NOMO-1 treated with DMSO at 0.1 percent for 48 hours (cell line): ENCODE measurements around the gene PRR36.

Experiments
- DNase-seq: peaks from one replicate; lab custom pipeline; 2025; ENCODE audit not compliant: unreplicated experiment; lab: John Stamatoyannopoulos, UW

PRR36 gene

DNA sequence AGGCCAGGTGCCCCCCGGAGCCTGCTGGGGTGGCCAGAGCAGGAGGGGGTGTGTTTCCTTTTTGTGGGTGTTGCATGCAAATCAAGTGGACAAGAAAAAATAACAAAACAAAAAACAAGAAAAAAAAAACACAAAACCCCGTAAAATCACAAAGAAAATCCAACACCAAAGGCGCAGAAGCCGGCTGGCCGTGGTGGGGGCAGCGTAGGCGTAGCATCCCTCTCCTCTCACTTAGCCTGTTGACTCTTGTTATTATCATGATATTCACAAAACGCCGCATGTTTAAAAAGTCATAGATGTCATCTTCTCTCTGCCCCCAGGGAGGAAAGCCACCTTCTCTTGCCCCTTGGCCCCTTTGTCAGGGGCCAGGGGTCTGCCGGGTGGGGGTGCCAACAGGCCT, 39.5 kb upstream of the PRR36 start:
- no peak for DNase-seq

DNA sequence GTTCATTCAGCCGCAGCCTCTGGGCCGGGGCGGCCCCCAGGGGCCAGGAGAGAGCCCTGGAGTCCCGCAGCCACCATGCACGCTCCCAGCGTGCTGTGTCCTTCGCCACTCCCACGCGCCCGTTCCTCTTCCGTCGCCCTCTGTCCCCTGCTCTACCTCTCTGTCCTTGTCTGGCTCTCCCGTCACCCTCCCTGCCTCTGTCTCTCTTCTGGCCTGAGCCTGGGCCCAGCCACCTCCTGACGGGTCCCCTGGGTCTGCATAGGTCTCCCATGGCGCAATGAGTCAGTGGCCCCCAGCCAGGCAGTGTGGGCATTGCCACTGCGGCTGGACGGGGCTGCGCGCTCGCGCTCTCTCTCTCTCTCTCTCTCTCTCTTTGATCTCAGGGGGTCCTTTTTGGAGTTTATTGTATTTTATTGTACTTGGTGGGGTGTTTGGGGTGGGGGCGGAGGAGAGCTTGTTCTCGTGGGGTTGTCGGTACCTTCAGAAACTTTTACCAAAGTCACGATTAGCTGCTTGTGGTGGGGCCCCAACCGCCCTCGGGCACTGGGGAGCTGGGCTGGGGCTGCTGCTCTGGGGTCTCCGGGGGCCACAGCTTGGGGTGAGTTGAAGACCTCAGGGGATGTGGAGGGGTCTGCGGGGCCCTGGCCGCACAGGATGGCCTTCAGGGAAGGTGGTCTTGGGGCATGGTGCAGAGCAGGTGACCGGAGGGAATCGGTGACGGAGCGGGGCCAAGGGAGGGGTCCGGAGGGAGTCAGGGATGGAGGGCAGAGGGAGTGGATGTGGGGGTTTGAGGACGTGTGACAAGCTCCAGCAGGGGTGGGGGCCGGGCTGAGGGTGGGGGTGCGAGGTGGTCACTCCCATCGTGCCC, 38.7 kb upstream of the PRR36 start:
- DNase-seq: no peak

DNA sequence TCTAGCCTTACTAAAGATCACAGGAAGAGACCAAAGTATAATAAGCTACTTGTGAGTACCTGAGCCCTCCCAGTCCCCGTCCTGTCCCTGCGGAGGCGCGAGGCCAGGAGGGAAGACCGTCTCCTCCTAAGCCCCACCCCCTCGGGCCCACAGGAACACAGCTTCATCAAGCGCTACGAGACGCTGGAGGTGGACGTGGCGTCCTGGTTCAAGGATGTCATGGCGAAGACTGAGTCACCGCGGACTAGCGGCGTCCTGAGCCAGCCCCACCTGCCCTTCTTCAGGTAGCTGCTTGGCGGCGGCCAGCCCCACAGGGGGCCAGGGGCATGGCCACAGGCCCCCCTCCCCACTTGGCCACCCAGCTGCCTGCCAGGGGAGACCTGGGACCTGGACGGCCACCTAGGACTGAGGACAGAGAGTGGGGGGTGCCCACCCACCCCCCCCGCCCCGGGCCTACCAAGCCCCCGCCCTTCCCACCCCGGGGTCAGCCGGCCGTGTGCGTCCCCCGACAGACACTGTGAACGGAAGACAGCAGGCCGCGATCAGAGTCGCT, 38.0 kb upstream of the PRR36 start:
- no peak for DNase-seq

DNA sequence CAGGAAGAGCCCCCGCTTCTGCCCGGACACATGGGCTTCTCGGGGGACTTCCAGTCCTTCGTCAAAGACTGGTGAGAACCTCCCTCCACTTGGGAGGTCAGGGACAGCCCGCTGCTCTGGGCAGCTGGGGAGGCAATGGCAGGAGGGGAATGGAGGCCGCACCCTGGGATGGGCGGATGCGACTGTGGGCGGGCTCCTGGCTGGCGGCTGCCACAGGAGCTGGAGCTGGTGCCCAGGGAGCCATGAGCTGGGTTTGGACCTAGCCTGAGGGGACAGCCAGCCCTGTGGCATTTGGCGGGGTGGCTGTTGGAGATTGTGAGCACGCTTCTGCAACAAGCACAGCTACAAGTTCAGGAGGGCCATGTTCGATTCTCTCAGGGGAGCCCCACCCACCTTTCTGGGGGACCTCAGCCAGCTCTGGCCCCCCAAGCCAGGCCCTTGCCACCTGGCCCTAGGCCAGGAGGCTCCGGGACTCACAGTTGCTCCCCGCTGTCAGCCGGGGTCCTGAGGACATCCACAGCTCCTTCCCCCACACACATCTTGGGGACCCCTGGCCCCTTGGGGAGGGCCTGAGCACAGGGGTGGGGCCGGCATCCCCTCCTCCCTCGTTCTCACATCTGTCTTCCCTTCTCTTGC, 37.4 kb upstream of the PRR36 start:
- no peak for DNase-seq

DNA sequence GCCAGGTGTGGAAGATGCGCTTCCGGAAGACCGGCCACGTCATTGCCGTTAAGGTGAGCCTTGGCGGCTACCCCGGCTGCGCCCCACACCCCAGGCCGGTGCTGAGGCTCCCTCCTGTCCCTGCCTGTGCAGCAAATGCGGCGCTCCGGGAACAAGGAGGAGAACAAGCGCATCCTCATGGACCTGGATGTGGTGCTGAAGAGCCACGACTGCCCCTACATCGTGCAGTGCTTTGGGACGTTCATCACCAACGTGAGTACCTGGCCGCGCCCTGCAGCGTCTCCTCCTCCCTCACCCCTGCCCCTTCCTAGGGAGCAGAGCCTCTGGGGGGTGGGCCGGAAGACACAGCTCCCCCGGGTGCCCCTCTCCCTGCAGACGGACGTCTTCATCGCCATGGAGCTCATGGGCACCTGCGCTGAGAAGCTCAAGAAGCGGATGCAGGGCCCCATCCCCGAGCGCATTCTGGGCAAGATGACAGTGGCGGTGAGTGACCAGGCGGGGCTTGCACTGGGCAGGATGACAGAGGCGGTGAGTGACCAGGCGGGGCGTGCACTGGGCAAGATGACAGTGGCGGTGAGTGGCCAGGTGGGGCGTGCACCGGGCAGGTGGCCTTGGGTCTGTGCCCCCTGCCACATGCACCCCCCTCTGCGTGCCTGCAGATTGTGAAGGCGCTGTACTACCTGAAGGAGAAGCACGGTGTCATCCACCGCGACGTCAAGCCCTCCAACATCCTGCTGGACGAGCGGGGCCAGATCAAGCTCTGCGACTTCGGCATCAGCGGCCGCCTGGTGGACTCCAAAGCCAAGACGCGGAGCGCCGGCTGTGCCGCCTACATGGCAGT, 36.4 kb upstream of the PRR36 start:
- no peak for DNase-seq

DNA sequence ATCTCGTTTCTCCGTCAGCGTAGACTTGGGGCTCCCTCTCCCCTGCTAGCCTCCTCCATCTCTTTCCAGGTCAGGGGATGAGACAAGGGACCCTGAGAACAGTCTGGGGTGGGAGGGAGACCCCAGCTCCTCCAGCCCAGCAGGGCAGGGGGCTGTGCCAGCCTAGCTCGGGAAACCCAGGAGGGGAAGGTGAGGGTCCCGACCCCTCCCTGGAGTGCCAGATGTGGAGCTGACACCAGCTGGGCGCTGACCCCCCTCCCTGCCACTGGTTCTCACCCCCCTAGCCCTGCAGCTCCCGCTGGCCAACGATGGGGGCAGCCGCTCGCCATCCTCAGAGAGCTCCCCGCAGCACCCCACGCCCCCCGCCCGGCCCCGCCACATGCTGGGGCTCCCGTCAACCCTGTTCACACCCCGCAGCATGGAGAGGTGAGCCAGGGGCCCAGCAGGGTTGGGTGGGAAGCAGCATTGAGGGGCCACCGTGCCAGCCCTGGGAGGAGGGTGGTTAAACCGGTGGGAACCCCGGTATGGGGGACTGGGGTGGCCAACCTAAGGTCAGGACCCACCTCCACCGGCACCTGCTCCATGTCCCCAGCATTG, 35.4 kb upstream of the PRR36 start:
- no peak for DNase-seq

DNA sequence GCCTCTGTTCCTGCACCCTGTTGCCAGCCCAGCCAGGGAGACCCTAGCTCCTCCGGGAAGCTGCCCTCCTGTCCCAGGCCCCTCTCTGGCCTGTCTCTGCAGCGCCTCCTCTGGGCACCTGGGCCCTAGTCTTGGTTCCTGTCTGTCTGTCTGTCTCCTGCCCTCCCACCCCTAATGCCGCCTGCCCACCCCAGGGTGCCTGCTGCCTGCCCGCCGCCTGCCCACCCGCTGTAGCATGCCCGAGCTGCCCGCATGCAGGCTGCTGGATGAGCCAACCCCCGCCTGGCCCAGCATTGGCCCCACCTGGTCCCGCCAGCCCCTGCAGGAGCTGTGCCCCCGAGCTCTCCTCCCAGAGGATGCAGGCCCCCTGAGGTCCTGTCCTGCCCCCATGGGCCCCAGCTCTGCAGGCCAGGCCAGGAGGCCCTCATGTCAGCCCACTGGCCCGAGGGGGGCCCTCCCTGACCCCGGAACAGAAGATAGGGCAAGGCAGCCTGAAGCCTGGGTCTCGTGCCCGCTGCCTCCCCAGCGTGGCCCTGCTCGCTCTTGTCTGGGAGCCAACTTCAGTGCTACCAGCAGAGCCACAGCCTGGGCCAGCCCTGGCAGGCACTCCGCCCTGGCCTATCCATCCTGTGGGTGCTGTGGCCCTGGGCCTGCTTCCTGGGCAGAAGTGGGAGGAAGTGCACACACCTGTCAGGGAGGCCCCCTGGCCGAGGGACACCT, 34.7 kb upstream of the PRR36 start:
- DNase-seq: no peak

DNA sequence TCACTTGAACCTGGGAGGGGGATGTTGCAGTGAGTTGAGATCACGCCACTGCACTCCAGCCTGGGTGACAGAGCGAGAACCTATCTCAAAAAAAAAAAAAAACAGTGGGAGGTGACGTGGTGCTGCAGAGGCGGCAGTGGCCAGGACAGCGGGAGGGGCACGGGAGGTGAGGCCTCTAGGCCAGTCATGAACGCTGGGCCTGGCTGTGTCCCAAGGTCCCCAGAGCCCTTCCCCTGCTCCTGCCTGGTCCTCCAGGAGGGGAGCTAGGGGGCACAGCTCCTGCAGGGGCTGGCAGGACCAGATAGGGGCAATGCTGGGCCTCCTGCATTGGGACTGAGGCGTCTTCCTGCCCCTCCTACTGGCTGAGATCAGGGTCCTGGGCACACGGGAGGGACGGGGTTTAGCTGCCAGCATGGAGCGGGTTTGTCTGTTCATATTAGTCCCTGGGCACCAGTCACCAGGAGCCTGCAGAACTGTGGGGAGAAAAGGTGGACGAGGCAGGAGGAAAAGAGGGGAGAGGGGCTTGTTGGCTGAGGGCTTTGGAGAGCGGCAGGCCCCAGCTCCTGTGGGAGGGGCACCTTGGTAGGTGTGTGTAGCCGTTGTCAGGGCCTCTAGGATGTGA, 34.0 kb upstream of the PRR36 start:
- no peak for DNase-seq

DNA sequence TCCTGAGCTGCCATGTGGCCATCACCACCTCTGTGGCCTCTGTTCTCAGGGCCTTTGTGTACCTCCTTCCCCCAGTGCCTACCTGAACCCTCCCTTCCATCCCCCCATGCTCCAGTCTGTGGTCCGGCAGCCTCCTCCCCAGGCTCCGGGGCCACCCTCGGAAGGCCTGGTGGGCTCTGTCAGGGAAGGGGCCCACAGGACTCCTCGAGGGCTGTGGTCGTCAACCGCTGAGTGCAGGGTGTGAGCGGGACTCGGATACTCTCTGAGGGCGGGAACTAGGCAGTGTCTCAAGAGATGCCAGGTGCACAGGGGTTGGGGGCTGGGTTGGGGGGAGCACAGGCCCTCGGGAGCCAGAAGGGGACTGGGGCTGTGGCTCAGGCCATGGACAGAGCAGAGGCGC, 33.4 kb upstream of the PRR36 start:
- DNase-seq: no peak

DNA sequence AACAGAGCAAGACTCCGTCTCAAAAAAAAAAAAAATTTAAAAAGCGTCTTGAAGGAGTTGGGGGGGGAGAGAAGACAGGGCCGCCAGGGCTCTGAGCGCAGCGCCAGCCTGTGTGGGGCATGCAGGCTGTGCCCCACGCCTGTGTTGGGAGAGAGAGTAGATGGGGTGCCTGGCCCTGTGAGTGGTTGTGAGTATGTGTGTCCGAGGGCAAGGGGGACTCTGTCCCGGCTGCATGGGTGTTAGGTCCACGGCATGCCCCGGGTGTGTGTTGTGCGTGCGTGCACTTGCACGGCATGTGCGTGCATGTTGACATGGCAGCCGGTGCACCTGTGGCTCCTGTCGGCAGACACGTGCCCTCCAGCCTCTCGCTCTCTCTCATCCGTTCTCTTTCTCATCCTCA, 32.9 kb upstream of the PRR36 start:
- no peak for DNase-seq

DNA sequence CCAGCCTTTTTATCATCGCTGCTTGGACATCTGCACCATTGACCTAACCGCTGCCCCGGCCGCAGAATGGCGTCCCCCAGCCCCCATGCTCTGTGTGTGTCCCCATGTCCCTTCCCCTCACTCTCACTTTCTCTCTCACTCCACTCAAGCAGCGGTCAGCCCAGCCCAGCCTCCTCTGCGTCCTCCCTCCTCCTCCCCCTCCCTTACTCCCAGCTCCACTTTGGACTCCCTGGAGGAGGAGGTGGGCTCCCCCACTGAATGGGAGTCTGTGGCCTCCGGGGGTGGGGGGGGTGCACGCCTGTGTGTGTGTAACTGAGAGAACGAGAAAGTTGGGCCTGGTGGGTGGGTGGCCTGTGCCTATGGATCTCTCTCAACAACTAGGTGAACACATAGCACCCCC, 31.7 kb upstream of the PRR36 start:
- DNase-seq: no peak

DNA sequence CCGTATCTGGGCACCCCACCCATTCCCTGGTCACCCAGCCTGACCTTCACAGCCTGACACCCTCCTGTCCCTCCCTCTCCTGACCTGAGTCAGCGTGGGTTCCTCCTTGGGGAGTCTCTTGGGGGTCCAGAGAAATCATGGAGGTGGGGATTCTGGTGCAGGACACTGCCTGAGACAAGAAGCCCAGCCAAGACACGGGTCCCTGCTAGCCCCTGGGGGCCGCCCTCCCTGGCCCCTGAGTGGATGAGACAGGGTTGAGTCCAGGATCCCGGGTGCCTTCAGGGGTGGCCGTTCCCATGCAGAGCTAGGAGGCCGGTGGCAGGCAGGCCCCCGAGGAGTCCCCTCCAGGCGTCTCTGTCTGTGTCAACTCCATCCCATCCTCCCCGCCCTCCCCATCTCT, 31.1 kb upstream of the PRR36 start:
- no peak for DNase-seq

DNA sequence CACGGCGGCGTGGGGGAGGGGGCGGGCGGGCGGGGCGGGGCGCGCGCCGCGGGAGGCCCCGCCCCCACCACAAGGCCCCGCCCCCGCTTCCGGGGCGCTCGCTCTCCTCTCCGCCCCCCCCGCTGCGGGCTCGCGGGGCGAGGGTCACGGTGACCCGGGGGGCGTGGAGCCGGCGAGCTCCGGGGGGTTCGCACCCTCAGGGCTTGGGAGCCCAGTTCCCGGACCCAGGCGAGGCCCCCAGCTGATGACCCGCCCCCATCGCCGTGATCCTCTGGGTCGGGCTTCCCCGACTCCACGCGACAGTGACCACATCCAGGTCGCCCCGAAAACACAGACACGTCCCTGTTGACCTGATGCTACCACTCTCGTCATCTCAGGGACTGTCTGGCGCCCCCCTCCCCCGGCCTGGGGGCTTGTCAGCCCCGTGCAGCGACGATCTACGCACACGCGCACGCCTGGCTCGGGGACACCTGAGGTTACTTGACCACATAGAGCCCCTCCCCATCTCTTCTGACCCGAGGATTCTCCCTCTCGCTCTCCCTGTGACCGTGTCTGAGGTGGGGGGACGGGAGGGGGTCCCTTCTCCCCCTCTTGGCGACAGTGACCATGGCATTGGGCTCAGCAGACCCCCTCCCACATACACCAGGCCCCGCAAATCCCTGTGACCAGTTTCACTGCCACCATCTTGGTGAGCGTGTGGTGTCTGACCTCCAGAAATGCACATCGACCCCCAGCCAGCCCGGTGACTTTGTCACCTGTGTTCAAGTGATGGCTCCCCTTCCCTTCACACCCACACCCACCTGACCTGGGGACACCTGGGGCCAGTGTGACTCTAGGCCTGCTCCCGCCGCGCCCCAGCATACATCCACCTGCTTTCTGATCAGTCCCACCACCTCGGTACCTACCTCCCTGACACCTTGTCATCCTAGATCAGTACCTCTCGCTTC, 30.2 kb upstream of the PRR36 start:
- DNase-seq: no peak

DNA sequence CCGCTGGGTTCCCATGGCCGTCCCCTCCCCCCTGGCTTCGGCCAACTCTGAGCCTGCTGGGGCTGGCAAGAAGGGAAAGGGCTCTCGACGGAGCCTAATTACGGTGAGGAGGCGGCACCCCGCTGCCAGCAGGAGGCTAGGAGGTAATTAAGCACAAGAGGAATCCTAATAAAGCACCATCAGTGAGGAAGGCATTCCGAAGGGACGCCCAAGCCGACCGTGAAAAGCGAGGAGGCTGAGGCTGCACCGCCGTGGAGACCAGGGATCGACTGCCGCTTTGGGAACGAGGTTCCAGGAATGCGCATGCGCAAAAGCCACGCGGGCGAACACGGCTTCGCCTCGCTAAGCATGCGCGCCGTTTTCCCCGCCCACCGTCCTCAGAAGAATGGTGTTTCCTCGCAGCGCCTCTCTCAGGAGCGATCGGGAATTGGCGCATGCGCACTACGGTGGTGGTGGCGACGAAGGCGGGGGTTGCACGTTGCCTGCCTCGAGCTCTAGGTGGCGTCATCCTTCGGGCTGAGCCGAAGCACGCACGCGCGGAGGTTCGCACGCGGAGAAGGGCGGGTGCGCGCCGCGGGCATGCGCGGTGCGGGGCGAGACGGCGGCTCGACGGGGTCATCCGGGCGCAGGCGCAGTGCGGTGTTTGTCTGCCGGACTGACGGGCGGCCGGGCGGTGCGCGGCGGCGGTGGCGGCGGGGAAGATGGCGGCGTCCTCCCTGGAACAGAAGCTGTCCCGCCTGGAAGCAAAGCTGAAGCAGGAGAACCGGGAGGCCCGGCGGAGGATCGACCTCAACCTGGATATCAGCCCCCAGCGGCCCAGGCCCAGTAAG, 29.3 kb upstream of the PRR36 start, which contains the start of gene MAP2K7:
Gene MAP2K7, plus strand, starts transcription at position 634 of the 830 bp plus-strand sequence. Its CDS starts 68 bp downstream, at position 702.
- peak; percentile 99 for DNase-seq

DNA sequence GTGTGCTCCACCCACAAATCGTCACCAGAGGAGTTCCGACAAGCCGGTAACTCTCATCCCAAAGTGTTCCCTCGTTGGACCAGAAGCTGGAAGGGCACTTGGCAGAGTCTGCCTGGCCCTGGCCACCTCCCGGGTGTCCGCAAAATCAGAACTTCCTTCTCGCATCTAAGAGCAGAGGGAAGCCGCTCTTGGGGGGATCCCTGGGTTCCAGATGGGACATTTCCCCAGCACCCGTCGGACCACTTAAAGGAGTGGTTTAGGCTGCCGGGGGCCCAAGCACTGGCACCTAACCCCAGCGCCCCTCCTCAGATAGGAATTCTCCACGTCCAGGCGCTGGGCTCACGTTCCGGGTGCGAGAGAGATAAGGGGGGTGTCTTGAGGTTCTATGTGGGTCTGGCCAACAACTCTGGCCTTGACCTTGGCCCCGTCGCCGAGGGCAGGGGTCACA, 28.6 kb upstream of the PRR36 start:
- DNase-seq: peak; percentile 17

DNA sequence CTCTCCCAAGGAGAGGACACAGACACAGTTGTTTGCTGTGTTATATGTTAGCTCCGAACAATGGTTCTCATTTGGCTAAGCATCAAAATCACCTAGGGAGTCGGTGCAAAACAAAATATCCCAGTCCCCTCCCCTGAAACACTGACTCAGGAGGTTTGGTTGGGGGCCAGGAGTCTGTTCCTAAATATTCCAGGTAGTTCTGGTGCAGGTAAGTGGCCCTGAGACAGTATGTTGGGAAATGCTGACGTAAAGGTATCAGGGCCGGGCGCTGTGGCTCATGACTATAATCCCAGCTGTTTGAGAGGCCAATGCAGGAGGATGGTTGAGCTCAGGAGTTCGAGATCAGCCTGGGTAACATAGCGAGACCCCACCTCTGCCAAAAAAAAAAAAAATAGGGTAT, 27.1 kb upstream of the PRR36 start:
- no peak for DNase-seq

DNA sequence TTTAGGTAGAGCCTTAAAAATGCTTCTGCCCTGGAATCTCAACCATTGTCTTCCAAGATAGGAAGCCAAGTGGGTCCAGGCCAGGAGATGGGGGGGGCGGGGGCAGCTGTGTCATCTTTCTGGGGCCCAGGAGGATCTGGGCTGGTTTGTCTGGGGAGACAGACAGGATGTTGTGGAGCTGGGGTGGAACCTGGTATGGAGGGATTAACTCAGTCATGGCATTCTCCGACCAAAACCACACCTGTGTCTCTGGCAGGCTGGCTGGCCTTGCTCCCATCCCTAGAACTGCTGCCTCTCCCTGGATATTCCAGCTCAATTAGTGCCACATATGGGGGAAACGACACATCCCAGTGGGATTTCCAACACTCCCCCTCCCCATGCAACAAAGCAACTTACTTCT, 26.7 kb upstream of the PRR36 start:
- DNase-seq: no peak

DNA sequence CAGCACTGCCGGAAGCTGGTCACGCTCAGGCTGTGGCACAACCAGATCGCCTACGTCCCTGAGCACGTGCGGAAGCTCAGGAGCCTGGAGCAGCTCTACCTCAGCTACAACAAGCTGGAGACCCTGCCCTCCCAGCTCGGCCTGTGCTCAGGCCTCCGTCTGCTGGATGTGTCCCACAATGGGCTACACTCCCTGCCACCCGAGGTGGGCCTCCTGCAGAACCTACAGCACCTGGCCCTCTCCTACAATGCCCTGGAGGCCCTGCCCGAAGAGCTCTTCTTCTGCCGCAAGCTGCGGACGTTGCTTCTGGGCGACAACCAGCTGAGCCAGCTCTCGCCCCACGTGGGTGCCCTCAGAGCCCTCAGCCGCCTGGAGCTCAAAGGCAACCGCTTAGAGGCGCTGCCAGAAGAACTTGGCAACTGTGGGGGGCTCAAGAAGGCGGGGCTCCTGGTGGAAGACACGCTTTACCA, 26.2 kb upstream of the PRR36 start:
- DNase-seq: no peak
